ENCODE measurements around the gene AIFM1. TPM values are rescaled to one million over a fixed set of nuclear protein-coding genes. Genes with fewer than 3 reads are reported as not detected.

AIFM1 gene
- polyA plus RNA-seq, 1 of the 3 experiments (the other 2 are of a cell fraction) = 49.8 TPM

DNA sequence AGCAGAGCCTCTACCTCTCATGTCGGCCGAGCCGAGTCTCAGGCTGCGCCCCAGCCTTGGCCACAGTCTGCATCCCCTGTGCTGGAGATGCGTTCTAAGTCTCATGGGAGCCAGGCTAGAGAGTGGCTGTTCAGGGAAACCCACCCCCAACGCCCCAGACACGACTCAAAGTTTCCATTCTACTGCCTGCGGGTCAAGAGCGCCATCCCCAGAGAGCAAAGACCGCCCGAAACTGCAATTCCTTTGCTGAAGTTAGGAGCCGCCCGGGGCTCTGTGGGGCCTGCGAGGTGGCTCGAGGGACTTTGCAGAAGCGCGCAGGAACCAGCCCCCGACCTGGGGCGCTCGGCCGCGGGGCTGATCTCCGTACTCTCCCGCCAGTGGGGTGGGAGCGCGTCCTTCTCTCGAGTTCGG lies 45.3 kb downstream of the AIFM1 start:
- H3K4me1 ChIP-seq (ENCODE audit: control insufficient read depth in 1 of 2, insufficient read depth in 2 of 2, low read depth in 1 of 2, low read length in 1 of 2) = peaks cover 9 to 21% of the 10 kb centered on the region in 2 experiments; a peak in 3 of 4 replicates
- H3K79me2 ChIP-seq (ENCODE audit: insufficient read depth) = no peaks in the 10 kb centered on the region
- H3F3A ChIP-seq (replicated peaks; ENCODE audit: insufficient read depth) = peaks cover 3% of the 10 kb centered on the region
- 0 out of 4 replicates have a peak overlapping the region, but pooled peaks of 1 of the 2 experiments have one; percentile 39 for H3K27ac ChIP-seq (ENCODE audit: low read depth in 2 of 2, low read length in 1 of 2)
- H3K27me3 ChIP-seq (ENCODE audit: insufficient read depth) = no peaks in the 10 kb centered on the region; the same call in 1 of the 2 replicates
- H3K36me3 ChIP-seq (replicated peaks in 1 of 2; ENCODE audit: control insufficient read depth in 1 of 2, insufficient read depth in 2 of 2, low read length in 1 of 2) = peaks cover 2 to 5% of the 10 kb centered on the region in 2 experiments
- TF ChIP-seq, protein P1, sequence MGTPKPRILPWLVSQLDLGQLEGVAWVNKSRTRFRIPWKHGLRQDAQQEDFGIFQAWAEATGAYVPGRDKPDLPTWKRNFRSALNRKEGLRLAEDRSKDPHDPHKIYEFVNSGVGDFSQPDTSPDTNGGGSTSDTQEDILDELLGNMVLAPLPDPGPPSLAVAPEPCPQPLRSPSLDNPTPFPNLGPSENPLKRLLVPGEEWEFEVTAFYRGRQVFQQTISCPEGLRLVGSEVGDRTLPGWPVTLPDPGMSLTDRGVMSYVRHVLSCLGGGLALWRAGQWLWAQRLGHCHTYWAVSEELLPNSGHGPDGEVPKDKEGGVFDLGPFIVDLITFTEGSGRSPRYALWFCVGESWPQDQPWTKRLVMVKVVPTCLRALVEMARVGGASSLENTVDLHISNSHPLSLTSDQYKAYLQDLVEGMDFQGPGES (IDR thresholded peaks at IDR 0.05; ENCODE audit: low read depth, low read length) = no peak
- TF ChIP-seq EZH2phosphoT487 (IDR thresholded peaks at IDR 0.05; ENCODE audit: borderline replicate concordance, low read depth) = no peak
- TF ChIP-seq RFX5 (IDR thresholded peaks at IDR 0.05; ENCODE audit: low read length) = no peak
- no peak for TF ChIP-seq NFIC (IDR thresholded peaks at IDR 0.05; ENCODE audit: borderline replicate concordance)
- no peak for TF ChIP-seq NRF1 (IDR thresholded peaks at IDR 0.05; ENCODE audit: low read depth, low read length)
- POLR2A ChIA-PET = no interaction called here
- peak overlapping the region; percentile 80 for H3K4me2 ChIP-seq
- H3K9ac ChIP-seq = no peak overlapping the region; the same call in 1 of the 2 replicates
- 77% methylated on average over 9 of the region's 28 CpGs for WGBS (ENCODE audit: low lambda C conversion rate)
- H3K9me3 ChIP-seq = no peaks in the 10 kb centered on the region
- H4K20me1 ChIP-seq (ENCODE audit: insufficient read depth) = no peaks in the 10 kb centered on the region
- H3K9me2 ChIP-seq = no peaks in the 10 kb centered on the region
- peak overlapping the region; percentile 31 to 57; a peak in 3 of 4 replicates for H3K4me3 ChIP-seq (ENCODE audit: low read depth in 2 of 2, low read length in 1 of 2)
- DNase-seq = no peak
- CTCF ChIA-PET = interaction anchor here (0.5 to 3.0 kb wide), 8 partner anchors 8 to 195 kb away, joined by 3 to 26 read pairs (median 4); partner anchors contain the start of gene ELF4
- H2AFZ ChIP-seq (ENCODE audit: low read depth) = 0 out of 2 replicates have a peak overlapping the region, but pooled peaks have one; percentile 81

DNA sequence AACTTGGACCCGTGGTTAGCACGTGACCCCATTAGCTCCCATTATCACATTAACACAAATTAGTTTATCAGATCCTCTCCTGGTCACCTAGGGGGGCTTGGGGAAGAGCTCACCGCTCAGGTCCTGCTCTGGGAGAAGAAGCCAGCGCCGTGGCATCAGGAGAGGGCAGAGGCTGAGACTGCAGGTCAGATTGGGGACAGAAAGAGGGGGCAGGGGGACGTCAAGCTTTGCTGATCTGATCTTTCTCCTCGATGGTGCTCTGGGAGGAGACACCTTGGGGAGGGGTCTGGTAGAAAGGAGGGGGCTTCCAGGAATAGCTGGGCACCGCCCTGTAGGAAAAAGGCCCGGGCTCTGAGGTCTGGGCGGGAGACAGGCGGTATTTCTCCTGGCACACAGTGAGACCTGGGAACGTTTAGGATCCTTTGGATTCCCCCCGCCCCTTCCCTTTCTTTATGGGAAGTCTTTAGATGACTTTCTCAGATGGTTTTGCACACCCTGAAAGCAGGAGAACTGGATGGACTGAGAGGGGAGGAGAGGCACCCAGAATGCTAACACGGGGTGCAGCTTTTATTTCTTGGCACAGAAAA lies 46.2 kb downstream of the AIFM1 start:
- Histone ChIP-seq H4K20me1 (ENCODE audit: insufficient read depth) (no peaks in the 10 kb centered on the region), H2AFZ (ENCODE audit: low read depth) (no peak overlapping the region), H3K4me2 (peak overlapping the region; percentile 44), H3K36me3 (replicated peaks in 1 of 2; ENCODE audit: control insufficient read depth in 1 of 2, insufficient read depth in 2 of 2, low read length in 1 of 2) (peaks cover under 1 to 1% of the 10 kb centered on the region in 2 experiments), H3K9me2 (no peaks in the 10 kb centered on the region), H3K27me3 (ENCODE audit: insufficient read depth) (peaks cover 8% of the 10 kb centered on the region; the same call in 1 of the 2 replicates), H3F3A (replicated peaks; ENCODE audit: insufficient read depth) (peaks cover 3% of the 10 kb centered on the region), H3K79me2 (ENCODE audit: insufficient read depth) (no peaks in the 10 kb centered on the region), H3K9ac (no peak overlapping the region), H3K9me3 (no peaks in the 10 kb centered on the region), H3K27ac (ENCODE audit: low read depth in 2 of 2, low read length in 1 of 2) (no peak overlapping the region), H3K4me3 (ENCODE audit: low read depth in 2 of 2, low read length in 1 of 2) (no peak overlapping the region), H3K4me1 (ENCODE audit: control insufficient read depth in 1 of 2, insufficient read depth in 2 of 2, low read depth in 1 of 2, low read length in 1 of 2) (peaks cover 9 to 15% of the 10 kb centered on the region in 2 experiments; a peak in 3 of 4 replicates)
- ChIA-PET POLR2A (no interaction called here), CTCF (interaction anchor here (0.5 to 1.2 kb wide), 4 partner anchors 11 to 61 kb away, joined by 3 to 9 read pairs (median 3); no protein-coding TSS in a partner anchor)
- no peak for DNase-seq
- WGBS (ENCODE audit: low lambda C conversion rate) = 43% methylated on average over 12 of the region's 14 CpGs
- TF ChIP-seq SIN3A (IDR thresholded peaks at IDR 0.05; ENCODE audit: borderline replicate concordance, low read depth, low read length) = no peak
- no peak for TF ChIP-seq RFX5 (IDR thresholded peaks at IDR 0.05; ENCODE audit: low read length)
